GM19397 (cell line): ENCODE data around the gene CCDC57.

Source experiments
- ATAC-seq: cut with Tn5 transposase; IDR thresholded peaks from one replicate; pipeline ENCODE4 v1.9.1; 2021; ENCODE audit warnings: mild to moderate bottlenecking, moderate library complexity; ENCODE audit not compliant: unreplicated experiment

Gene CCDC57

GRCh38 chr17:82236142-82236971 is 23.7 kb upstream of the CCDC57 start:
- no peak for ATAC-seq

GRCh38 chr17:82235775-82236141 is 23.1 kb upstream of the CCDC57 start:
- ATAC-seq, result no peak

DNA sequence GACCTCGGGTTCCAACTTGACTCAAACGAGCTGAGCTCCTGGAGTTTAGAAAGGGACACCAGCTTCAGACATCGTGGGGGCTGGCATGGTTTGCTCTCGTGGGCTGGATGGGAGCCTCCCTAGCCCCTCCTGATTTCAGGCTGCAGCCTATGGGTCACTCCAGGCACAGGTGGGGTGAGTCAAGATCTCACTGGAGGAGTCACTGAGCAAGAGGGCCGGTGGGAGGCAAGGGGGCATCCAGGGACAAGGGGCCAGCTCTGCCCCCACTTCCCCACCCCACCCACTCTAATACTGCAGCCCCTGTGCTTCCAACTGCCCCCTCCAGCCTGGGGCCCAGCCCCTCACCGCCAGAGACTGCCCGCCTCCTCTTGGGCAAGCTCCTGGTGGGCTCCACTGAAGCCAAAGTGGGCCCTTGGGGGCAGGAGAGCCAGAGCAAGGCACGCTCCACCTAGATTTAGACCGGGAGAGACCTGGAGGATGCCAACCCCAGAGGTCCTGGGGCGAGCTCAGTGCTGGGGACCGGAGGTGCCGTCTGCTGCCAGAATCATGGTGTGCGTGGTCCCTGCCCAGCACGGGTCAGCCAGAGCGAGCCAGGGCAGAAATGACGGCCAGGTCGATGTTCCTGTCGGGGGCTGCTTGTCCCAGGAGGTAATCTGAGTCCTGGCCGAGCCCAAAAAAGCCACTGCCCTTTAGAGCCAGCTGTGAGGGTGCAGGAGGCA is 22.6 kb upstream of the CCDC57 start:
- no peak for ATAC-seq

GRCh38 chr17:82234211-82235055 is 21.8 kb upstream of the CCDC57 start:
- no peak for ATAC-seq

DNA sequence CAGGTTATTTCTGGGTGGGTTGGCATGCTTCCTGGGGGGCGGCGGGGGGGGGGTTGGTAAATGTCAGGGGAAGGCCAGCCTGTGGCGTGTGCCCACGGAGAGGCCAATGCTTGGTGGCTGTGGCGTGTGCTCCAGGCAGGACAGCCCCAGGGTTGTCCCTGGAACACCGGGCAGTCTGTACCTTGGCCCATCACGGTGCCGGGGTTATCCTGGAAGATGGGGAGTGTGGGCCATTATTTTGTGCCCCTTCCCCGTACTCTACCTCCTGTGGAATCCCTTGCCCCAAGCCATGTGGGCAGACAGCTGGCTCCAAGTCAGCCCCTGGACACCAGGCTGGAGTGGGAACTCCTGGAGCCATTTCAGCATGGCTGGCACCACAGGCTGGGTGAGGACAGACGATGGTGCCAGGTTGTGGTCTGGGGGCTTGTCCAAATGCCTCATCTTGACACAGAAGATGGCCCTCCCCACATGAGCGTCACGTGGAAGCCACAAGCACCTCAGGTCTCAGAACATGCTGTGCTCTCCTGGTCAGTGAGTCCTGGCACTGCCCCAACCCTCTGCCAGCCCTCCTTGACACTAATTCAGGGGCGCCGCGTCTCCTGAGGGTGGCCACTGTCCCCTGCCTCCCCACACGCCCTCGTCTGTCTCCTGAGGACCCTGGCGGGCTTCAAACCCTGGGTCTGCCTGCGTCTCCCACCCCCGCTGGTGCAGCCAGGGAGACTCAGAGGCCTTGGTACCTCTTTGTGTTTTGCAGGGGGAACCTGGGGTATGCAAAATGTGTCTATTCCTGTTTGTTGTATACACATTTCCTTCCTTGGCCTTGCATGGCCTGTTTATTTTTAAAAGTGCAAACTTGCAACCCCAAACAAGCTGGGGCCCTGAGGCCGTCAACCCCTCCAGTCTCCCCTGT is 20.5 kb upstream of the CCDC57 start:
- no peak for ATAC-seq

GRCh38 chr17:82232322-82232820 is 19.7 kb upstream of the CCDC57 start:
- ATAC-seq, result no peak

DNA sequence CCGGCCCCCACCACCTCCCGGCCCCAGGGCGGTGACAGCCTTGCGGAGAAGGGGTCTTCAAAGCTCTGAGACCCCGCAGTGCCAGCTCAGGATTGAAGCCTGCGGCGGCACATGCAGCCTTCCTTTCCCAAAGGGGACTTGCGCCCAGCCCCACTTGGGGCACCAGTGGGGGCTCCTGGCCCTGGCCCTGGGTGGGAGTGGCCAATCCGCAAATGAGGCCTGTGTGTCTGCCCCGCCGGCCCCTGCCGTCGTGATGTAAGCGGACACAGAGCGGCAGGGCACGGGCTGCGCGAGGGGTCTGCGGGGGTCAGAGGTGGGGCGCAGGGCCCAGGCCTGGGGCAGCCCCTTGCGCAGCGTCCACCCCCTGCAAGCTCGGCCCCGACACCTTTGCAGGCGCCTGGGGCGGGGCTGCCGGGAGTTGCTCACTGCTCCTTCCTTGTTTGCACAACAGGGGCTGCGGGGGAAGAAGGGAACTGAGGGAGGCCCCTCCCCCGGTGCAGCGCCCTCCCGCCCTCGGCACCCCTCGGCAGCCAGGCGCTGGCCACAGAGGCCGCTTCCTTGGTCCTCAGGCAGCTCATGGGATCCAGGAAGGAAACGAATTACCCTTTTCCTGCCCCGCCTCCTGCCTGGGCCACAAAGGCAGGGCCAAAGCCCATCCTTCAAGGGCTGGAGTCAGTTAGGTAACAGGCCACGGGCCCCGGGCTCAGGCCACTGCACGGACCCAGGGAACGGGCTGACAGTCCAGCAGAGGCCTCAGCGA is 19.1 kb upstream of the CCDC57 start:
- no peak for ATAC-seq

GRCh38 chr17:82231312-82231561 is 18.6 kb upstream of the CCDC57 start:
- ATAC-seq, result no peak

DNA sequence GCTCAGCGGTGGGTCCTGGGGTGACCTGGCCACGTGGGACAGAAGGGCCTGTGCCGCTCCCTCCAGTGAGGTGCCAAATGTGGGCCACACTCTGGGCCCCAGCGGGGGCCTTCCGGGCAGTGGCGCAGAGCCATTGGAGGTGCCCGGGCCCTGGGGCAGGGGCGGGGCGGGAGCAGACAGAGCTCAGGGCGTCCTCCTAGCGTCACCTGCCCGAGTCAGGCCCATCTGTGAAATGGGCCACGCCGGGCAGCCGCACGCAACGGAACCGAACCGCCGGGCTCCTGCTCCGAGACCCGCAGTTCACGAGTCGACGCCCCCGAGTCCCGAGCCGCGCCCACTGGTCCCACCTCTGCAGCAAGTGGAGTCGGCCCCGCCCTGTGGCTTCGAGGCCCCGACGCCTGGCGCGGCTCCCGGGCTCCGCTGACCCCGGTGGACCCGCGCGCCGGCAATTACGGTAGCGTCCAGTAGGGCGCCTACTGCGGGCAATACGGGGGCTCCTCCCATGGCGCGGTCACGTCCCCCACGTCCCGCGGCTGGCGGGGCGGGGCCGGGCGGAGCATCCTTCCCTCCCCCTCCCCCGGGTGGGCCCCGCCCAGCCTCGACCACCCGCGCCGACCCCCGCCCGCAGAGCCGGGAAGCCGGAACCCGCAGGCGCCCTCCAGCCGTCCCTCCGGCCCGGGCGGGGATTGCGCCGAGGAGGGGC is 18.1 kb upstream of the CCDC57 start:
- peak; percentile 29 for ATAC-seq

- no peak for ATAC-seq
Measured at GRCh38 chr17:82229698-82230608, 17.3 kb upstream of the CCDC57 start.

- ATAC-seq, result peak; percentile 55
Measured at GRCh38 chr17:82228842-82229697, 16.4 kb upstream of the CCDC57 start, which contains the start of gene SLC16A3. SLC16A3 (plus strand) TSS chr17:82229042; CDS start chr17:82236009, 6,967 bp downstream.

DNA sequence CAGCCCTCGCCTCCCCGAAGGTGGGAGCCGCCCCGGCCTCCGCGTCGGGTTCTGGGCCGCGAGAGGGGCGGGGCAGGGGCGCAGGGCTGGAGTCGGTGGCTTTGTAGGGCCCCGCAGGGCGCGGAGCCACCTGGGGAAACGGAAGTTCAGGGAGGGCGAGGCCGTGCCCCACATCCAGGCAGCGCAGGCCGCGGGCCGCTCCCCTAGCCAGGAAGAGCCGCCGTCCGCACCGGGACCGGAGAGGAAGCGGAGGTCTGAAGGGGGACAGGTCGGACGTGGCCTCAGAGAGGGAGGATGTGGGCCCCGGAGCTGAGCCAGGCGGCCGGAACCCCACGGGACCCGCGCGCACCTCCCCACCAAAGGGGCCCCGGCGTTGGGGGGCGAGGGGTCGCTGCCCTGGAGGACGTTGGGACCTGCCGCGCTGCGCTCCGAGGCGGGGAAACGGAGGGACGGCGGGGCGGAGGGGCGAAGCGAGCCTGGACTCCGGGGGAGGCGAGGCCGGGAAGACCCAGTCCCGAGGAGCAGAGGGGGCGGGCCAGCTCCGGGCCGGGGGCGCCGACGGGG is 15.7 kb upstream of the CCDC57 start:
- ATAC-seq, result peak; percentile 27

DNA sequence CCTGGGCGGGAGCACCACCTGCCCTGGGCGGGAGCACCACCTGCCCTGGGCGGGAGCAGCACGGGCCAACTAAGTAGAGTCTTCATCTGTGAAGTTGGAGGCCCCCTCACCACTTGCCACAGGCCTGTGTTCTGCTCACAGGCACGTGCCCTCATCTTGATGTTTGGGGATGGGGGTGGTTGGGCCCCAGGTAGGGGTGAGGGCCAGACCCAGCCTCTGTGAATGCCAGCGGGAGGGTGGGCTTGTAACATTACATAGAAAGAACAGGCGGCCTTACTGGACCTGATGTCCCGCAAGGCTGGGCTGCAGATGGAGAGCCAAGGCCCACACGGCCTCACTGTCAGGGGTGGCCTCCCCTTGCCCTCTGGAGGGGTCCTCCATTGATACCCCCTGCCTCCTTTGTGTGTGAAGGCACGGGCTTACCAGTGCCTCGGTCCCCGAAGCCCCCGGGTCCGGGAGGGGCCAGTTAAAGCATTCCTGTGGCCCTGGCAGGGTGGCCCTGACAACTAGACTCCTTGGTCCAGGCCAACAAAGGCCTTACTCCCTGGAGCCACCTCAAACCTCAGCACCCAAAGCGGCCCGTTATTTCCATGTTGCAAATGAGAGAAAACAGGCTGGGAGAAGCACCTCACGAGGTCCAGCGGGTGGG is 15.1 kb upstream of the CCDC57 start:
- no peak for ATAC-seq

GRCh38 chr17:82226809-82227628 is 14.4 kb upstream of the CCDC57 start:
- no peak for ATAC-seq

- ATAC-seq, result no peak
Measured at GRCh38 chr17:82226146-82226808, 13.6 kb upstream of the CCDC57 start.
